ENCODE data around the gene DHX40. TPM values are rescaled to one million over a fixed set of nuclear protein-coding genes. Genes with fewer than 3 reads are reported as not detected.

DHX40 gene
- total and polyA plus RNA-seq, 2 of the 13 experiments (the other 11 are each of a cell fraction or from before 2014, with no cell fraction given): 22.2 to 37.0 TPM

- TF ChIP-seq SKIL (CRISPR knock-in tag; IDR thresholded peaks at IDR 0.05; ENCODE audit: borderline replicate concordance): no peak
- TF ChIP-seq GATAD2A (CRISPR knock-in tag; IDR thresholded peaks at IDR 0.05): no peak
- TF ChIP-seq ZNF589 (CRISPR knock-in tag; conservative IDR thresholded peaks at IDR 0.05): 0 out of 2 replicates have a peak, but pooled peaks have one; percentile 25
- no peak for TF ChIP-seq SMAD3 (CRISPR knock-in tag; IDR thresholded peaks at IDR 0.05)
- TF ChIP-seq POLR2G (IDR thresholded peaks at IDR 0.05; ENCODE audit: low read depth, low read length): no peak
- TF ChIP-seq, protein P1, sequence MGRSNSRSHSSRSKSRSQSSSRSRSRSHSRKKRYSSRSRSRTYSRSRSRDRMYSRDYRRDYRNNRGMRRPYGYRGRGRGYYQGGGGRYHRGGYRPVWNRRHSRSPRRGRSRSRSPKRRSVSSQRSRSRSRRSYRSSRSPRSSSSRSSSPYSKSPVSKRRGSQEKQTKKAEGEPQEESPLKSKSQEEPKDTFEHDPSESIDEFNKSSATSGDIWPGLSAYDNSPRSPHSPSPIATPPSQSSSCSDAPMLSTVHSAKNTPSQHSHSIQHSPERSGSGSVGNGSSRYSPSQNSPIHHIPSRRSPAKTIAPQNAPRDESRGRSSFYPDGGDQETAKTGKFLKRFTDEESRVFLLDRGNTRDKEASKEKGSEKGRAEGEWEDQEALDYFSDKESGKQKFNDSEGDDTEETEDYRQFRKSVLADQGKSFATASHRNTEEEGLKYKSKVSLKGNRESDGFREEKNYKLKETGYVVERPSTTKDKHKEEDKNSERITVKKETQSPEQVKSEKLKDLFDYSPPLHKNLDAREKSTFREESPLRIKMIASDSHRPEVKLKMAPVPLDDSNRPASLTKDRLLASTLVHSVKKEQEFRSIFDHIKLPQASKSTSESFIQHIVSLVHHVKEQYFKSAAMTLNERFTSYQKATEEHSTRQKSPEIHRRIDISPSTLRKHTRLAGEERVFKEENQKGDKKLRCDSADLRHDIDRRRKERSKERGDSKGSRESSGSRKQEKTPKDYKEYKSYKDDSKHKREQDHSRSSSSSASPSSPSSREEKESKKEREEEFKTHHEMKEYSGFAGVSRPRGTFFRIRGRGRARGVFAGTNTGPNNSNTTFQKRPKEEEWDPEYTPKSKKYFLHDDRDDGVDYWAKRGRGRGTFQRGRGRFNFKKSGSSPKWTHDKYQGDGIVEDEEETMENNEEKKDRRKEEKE (IDR thresholded peaks at IDR 0.05): no peak
- TF ChIP-seq NAIF1 (CRISPR knock-in tag; IDR thresholded peaks at IDR 0.05; ENCODE audit: borderline replicate concordance): no peak
- no peak for TF ChIP-seq GTF3A (CRISPR knock-in tag; conservative IDR thresholded peaks at IDR 0.05)
- no peak for TF ChIP-seq ZNF274 (CRISPR knock-in tag; IDR thresholded peaks at IDR 0.05)
- TF ChIP-seq MYPOP (CRISPR knock-in tag; IDR thresholded peaks at IDR 0.05): no peak
- 0 out of 2 replicates have a peak, but pooled peaks have one; percentile 54 for TF ChIP-seq ZNF558 (CRISPR knock-in tag; IDR thresholded peaks at IDR 0.05; ENCODE audit: borderline replicate concordance)
- no peak for TF ChIP-seq ZNF468 (CRISPR knock-in tag; IDR thresholded peaks at IDR 0.05)
- no peak for TF ChIP-seq JDP2 (CRISPR knock-in tag; IDR thresholded peaks at IDR 0.05; ENCODE audit: borderline replicate concordance)
- TF ChIP-seq NR1H2 (CRISPR knock-in tag; IDR thresholded peaks at IDR 0.05; ENCODE audit: borderline replicate concordance, low read depth): no peak
- TF ChIP-seq ZNF709 (CRISPR knock-in tag; IDR thresholded peaks at IDR 0.05): no peak
- TF ChIP-seq MYNN (CRISPR knock-in tag; IDR thresholded peaks at IDR 0.05; ENCODE audit: low read depth): 0 out of 2 replicates have a peak, but pooled peaks have one; percentile 9
- TF ChIP-seq ASH2L (IDR thresholded peaks at IDR 0.05; ENCODE audit: insufficient read length, low read depth, low read length): no peak
- TF ChIP-seq ZNF567 (CRISPR knock-in tag; IDR thresholded peaks at IDR 0.05; ENCODE audit: borderline replicate concordance): no peak
- TF ChIP-seq ZFP41 (CRISPR knock-in tag; IDR thresholded peaks at IDR 0.05; ENCODE audit: borderline replicate concordance): no peak
- TF ChIP-seq ZNF460 (CRISPR knock-in tag; IDR thresholded peaks at IDR 0.05; ENCODE audit: borderline replicate concordance): no peak
- TF ChIP-seq, protein P2, sequence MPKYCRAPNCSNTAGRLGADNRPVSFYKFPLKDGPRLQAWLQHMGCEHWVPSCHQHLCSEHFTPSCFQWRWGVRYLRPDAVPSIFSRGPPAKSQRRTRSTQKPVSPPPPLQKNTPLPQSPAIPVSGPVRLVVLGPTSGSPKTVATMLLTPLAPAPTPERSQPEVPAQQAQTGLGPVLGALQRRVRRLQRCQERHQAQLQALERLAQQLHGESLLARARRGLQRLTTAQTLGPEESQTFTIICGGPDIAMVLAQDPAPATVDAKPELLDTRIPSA (CRISPR knock-in tag; IDR thresholded peaks at IDR 0.05; ENCODE audit: borderline replicate concordance): 0 out of 2 replicates have a peak, but pooled peaks have one; percentile 3
- no peak for TF ChIP-seq ZNF800 (CRISPR knock-in tag; IDR thresholded peaks at IDR 0.05)
- TF ChIP-seq ZNF530 (CRISPR knock-in tag; IDR thresholded peaks at IDR 0.05; ENCODE audit: low read depth): no peak
These were observed 53.6 kb downstream of the DHX40 start (continued) for GRCh38 chr17:59619035-59619297.

All from HepG2 (cell line).